HG03159 (cell line): Measurements from ENCODE around the gene FAM83F.

Source experiments
- ATAC-seq: cut with Tn5 transposase; IDR thresholded peaks from one replicate; pipeline ENCODE4 v1.9.1; 2021; ENCODE audit warnings: mild to moderate bottlenecking, moderate library complexity; ENCODE audit not compliant: unreplicated experiment

Gene FAM83F

DNA sequence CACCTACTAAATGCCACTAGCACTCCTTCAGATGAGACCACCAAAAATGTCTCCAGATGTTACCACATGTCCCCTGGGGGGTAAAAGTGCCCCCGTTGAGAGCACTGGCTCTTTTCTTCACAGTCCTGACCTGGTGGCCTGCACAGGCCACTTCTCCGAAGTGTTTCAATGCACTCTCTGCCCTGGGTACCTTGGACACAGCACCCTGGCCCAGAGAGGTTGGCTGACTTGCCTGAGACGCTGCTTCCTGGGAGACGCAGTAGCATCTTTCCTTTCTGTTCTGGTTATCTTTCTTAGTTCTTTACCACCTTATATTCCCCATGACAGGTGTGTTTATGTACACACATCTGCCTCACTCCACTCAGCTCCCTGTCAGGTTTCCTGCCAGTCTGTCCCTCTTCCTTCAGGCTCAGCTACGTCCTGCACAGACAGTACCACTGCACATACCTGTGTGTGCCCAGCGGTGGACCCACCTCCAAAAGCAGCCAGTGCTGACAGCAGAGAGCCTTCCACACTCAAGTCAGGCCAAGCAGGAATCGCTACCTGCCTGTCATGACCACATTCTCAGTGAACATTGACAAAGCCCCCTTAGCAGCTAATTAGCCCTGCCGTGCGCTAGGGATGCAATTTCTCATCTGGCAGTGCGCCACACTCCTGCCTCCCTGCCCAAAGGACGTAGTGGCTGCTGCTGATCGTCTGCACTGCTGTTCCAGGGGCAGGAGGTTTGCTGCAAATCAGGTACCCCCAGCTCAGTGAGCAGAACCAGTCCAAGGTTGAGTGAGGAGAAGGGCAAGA lies 39.0 kb downstream of the FAM83F start:
- no peak for ATAC-seq

DNA sequence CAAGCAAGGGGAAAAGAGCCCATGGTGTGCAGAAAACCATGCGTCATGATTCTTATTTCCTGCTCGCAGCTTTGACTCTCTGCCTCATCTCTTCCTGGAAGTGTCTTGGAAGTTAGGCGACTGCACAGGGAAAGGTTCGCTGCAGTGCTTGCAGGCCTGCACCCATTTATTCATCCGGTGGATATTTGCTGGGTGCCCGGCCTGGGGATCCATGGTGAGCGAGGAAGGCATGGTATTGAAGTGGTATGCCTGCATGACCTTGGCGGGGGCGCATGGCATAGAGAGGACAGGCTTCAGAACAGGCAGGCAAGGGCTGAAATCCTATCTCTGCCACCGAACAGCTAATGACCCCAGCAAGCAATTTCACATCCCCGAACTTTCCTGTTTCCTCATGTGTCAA lies 40.6 kb downstream of the FAM83F start:
- ATAC-seq: no peak

- ATAC-seq: no peak
Measured at GRCh38 chr22:40036126-40036525, 41.4 kb downstream of the FAM83F start.

- no peak for ATAC-seq
Measured at GRCh38 chr22:40036591-40037225, 42.0 kb downstream of the FAM83F start.

DNA sequence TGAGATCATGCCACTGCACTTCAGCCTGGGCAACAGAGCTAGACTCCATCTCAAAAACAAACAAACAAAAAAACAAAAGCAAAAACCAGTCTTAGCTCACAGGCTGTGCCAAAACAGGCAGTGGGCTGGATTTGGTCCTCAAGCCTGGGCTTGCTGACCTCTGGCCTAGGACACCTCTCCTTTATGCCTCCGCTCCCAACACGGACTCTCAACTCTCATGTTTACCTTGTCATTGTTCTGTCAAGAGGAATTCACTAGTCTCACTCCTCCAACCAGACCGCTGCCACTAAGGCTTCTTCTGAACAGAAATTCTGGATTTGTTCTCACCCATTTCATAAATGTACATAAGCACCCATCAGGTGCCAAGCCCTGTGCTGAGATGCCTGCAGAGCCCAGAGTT lies 42.6 kb downstream of the FAM83F start:
- no peak for ATAC-seq

DNA sequence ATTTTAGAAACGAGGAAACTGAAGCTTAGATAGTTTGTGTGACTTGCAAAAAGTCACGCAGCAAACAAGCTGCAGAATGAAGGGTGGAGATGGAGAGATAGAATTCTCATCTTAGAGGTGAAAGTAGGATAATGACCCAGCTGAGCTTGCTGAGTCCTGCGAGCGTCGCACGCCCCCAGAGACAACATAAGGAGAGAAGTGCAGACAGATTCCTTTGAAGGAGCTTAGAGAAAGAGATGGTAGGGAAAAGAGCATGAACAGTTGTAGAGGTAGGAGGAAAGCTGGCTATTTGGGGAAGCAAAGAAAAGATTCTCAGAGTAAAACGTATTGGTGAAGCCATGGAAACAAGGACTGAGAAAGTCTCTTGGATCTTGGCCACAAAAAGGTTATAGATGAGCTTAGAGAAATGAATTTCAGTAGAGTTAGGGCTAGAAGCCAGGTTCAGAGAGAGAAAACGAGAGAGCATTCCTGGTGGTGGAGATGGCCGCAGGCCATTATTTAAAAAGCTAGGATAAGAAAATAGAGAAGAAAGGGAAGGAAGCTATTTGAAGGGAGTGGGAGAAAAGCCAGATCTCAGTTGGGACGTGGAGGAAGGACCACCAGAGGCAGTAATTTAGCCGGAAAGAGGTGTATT lies 44.8 kb downstream of the FAM83F start:
- no peak for ATAC-seq

DNA sequence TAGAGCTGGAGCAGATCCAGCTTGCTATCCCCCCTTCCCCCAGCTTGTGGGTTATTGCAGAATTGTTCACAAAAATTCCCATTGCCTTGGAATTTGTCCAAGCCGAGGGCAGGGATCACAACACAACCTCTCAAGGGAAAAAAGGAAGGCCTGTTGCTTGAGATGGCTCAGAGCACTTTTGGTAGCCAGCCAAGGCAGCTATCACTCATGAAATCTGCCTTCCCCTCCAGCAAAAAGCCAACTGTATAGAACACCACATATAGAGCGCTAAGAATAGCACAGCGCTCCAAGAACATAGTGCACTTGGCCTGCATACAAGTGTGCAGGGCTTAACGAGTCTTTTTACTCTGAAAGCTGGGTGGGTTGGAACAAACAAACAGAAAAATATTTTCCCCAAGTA lies 46.2 kb downstream of the FAM83F start:
- ATAC-seq: no peak

DNA sequence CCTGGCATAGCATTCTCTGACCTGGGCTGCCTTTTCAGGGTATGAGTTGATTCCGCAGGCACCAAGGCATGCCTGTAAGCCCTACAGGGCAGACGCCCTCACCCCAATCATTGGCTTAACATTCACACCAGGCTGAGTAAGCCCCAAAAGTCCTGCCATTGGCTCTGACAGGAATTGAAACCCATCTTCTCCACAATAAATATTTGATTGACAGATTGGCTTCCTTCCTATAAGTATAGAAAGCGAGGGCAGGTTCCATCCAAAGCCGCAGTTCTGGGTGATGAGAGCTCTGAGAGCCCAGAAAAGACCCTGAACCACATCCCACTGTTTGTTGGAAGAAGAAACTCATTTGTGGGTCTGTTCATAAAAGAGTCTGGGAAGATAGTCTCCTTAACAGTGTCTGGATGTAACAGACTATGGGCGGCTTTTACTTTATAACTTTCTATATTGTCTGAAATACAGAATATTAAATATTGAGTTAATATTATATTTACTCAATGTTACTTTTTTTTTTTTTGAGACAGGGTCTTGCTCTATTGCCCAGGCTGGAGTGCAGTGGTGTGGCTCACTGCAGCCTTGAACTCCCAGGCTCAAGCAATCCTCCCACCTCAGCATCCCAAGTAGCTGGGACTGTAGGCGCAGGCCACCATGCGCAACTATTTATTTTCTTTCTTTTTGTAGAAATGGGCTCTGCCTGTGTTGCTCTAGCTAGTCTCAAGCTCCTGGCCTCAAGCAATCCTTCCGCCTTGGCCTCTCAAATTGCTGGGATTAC lies 46.8 kb downstream of the FAM83F start:
- no peak for ATAC-seq

GRCh38 chr22:40042312-40042711 lies 47.6 kb downstream of the FAM83F start:
- no peak for ATAC-seq

DNA sequence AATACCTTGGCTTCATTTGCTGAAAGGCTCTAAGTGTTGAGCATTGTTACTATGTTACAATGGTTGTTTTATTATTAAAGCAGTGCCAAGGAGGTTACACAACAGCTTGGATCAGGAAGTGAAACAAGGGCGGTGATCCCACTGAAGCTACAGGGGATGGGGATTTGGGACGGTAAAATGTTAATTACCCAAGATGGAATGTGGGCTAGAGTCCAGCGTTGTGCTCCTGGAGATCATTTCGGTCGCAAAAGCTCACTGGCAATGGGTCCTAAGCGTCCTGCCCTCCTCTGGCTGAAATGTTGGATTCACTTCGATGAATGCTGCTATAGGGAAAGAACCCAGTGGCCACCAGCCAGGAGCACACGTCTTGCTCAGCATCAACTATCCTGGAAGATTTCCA lies 48.3 kb downstream of the FAM83F start:
- no peak for ATAC-seq

GRCh38 chr22:40043793-40044101 lies 49.0 kb downstream of the FAM83F start:
- no peak for ATAC-seq

DNA sequence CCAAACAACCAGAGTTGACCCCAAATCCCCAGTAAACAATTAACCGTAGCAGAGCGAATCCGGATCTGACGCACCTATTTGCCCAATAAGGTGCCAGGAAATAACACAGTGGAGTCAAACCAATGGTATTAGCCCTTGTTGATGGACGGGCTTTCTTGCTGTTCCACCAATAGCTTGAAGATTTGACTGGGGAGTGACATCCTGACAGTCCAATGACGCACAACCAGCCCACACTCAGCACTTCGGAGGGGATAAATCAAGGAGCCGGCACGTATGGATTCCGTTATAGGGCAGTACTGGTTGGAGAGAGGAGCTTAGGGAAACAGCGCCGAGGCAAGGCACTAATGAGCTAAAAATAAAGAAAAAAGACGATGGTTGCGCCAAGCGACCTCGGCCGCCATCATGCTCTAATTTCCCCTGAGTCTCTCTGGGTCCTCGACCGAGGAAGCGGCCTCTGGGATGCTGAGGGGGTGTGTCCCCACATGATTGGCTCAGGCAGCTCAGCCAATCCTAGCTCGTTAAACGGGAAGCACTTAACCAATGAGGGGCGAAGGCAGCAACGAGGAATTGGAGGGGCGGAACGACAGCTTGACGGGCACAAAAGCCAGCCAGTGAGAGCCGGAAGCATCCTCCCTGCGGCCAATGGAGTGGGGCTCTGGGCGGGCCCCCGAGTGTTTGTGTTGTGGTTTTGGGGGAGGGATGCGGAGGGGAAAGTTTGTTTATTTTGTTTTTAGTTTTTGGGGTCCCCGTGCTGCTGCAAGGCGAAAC lies 49.5 kb downstream of the FAM83F start:
- peak; percentile 77 for ATAC-seq

- peak; percentile 32 for ATAC-seq
Measured at GRCh38 chr22:40044870-40045834, 50.4 kb downstream of the FAM83F start.

DNA sequence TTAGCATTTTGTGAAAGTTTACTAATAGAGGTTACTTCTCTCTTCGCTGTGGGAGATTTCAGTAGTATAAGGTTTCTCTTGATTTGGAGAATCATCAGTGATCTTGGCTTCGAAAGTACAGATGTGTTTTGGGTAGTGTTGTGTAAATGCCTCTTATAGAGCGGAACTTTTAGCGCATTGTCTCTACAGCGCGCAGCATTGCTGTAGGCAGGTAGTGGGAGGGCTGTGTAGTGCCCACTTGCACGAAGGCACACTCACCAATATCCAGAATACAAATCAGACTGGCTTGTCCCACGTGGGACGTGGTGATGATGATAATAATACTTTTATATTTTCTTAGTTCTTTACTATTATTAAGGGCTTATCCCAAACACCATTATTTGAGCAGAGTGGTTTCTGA lies 51.4 kb downstream of the FAM83F start:
- no peak for ATAC-seq

GRCh38 chr22:40050258-40050657 lies 55.5 kb downstream of the FAM83F start:
- ATAC-seq: peak; percentile 83

DNA sequence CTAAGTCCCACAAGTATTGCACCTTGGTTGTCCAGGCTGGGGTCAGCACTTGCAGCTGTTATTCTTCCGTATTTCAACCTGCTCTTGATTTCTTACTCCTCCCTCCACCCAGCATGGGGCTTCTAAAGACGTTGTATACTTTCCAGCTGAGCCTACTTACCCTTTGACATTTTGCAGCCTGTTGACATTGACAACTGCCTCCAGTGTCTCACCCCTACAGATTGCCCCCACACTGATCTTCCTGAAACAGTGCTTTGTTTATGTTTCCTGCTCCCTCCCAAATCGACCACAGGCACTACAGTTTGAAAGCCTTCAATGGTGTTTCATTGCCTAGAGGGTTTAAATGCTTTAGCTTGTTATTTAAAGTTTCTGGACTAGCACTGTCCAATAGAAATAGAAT lies 56.6 kb downstream of the FAM83F start:
- no peak for ATAC-seq

GRCh38 chr22:40053460-40053859 lies 58.7 kb downstream of the FAM83F start:
- no peak for ATAC-seq

GRCh38 chr22:40054486-40054885 lies 59.7 kb downstream of the FAM83F start:
- ATAC-seq: no peak

- peak; percentile 87 for ATAC-seq
Measured at GRCh38 chr22:40055143-40055883, 60.6 kb downstream of the FAM83F start.
